Right lobe of liver (tissue), 6 donors: ENCODE data around the gene NASP. TPM values are rescaled to one million over a fixed set of nuclear protein-coding genes. Genes with fewer than 3 reads are reported as not detected.
A peak's percentile ranks its signal among the peaks of the same experiment; 100 is the strongest.

Source experiments
- ATAC-seq, 4 donors: fragments of 200-7000 bp; cut with Tn5 transposase; one replicate each; pipeline ENCODE4 v1.9.1; 2020; ENCODE audit warnings: mild to moderate bottlenecking in 4 of 4, moderate library complexity in 4 of 4
- DNase-seq, 3 donors: peaks; one replicate each; pipeline ENCODE4 v3.0.0-alpha.2; 2020
- H3K27ac ChIP-seq, 3 donors: fragments of 200-600 bp; one replicate each; pipeline ENCODE4 v1.8.0; 2022
- H3K27me3 ChIP-seq, 2 donors: fragments of 200-600 bp; one replicate each; pipeline ENCODE4 v1.8.0; 2022
- H3K36me3 ChIP-seq, 4 donors: fragments of 200-600 bp; sonication (generic) in 1 of 4; one replicate each; pipeline versions ENCODE4 v1.5.1 to v1.8.0; 2017 to 2022; ENCODE audit warnings: control low read depth in 1 of 4
- H3K4me1 ChIP-seq, 4 donors: fragments of 200-600 bp; sonication (generic) in 1 of 4; one replicate each; pipeline versions ENCODE4 v1.5.1 to v1.8.0; 2017 to 2022; ENCODE audit warnings: control low read depth in 1 of 4
- H3K4me3 ChIP-seq, 3 donors: fragments of 200-600 bp; one replicate each; pipeline ENCODE4 v1.8.0; 2022
- H3K9me3 ChIP-seq, 4 donors: fragments of 200-600 bp; sonication (generic) in 1 of 4; one replicate each; pipeline versions ENCODE4 v1.5.1 to v1.8.0; 2017 to 2022; ENCODE audit warnings: control low read depth in 1 of 4
- POLR2A ChIP-seq: fragments of 450-650 bp; IDR thresholded peaks from one replicate; pipeline ENCODE4 v1.6.1; 2017; ENCODE audit warnings: antibody characterized with exemption, mild to moderate bottlenecking
- WGBS: methylation state at CpG from one replicate; pipeline ENCODE4 v1.1.6; 2018; ENCODE audit warnings: low coverage, low lambda C conversion rate; ENCODE audit not compliant: insufficient coverage; ENCODE audit errors: missing lambda C conversion rate; 5-methylcytosine and 5-hydroxymethylcytosine counted together
- intact Hi-C, 2 donors: fragments of 100-400 bp; cut with DNase I; formaldehyde crosslinking; loops; one replicate each; pipeline versions ENCODE4 v1.11.2 to v1.14.1; 2022
- total RNA-seq, 6 experiments: library from RNA; depleted of rRNA in 2 of 6; stranded (reverse); fragments of >200 nt in 2 of 6; fragmentation: NEBNext Ultra II Directional in 3 of 6; extraction: Animal tissue kit (Norgen Biotek cat#: 25700) in 3 of 6; gene quantifications; one replicate each; pipeline versions ENCODE4 v1.1.0 to v1.2.4, GENCODE V29; 2016 to 2023
- TF ChIP-seq, protein P1 (sequence below), 4 donors: fragments of 200-600 bp in 3 of 4; fragments of 450-650 bp in 1 of 4; IDR thresholded peaks; one replicate each; pipeline versions ENCODE4 v1.5.1 to v1.8.0; 2016 to 2022; ENCODE audit warnings: antibody characterized with exemption in 4 of 4, mild to moderate bottlenecking in 2 of 4
- donor health status: DM: no; HTN: yes; CAD: no.
- donor health status: DM: no; HTN: no; CAD: no.
- donor health status: DM: no; HTN: no; CAD: no.
- donor health status: DM: no; HTN: yes; CAD: no.
- donor health status: DM: no; HTN: yes; CAD: no.

The NASP gene
- total RNA-seq, 6 experiments from 2014 or later, result 21.8 to 31.9 (median 26.1) TPM

DNA sequence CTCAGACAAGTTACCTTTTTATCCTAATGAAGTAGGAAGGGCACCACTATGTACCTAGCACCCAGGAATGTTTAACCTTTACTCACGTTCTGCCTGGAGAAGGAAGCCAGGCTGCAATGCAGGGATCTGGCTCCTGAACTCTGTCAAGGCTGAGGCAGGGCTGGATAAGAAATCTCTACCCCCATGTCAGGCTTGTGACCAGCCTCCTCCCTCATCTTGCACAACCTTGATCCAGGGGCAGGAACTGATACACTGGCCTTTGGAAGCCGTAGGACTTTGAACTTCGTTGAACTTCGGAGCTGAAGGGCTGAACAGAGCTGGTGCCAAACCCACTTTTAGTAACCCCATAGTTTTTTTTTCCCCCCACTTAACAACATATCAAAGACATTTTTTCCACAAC lies 41.2 kb upstream of the NASP start:
- Histone ChIP-seq H3K9me3 (no peaks in the 10 kb centered on the region), H3K27me3 (no peaks in the 10 kb centered on the region), H3K4me3 (peak overlapping the region in 2 of 3 donors; percentile 2 to 25), H3K36me3 (no peaks in the 10 kb centered on the region), H3K4me1 (peaks cover 0 to 47% (median 22%) of the 10 kb centered on the region in 4 donors), H3K27ac (peak overlapping the region; percentile 39 to 65 (median 52))
- 0% methylated on average over 1 of the region's 4 CpGs for WGBS
- TF ChIP-seq, protein P1, sequence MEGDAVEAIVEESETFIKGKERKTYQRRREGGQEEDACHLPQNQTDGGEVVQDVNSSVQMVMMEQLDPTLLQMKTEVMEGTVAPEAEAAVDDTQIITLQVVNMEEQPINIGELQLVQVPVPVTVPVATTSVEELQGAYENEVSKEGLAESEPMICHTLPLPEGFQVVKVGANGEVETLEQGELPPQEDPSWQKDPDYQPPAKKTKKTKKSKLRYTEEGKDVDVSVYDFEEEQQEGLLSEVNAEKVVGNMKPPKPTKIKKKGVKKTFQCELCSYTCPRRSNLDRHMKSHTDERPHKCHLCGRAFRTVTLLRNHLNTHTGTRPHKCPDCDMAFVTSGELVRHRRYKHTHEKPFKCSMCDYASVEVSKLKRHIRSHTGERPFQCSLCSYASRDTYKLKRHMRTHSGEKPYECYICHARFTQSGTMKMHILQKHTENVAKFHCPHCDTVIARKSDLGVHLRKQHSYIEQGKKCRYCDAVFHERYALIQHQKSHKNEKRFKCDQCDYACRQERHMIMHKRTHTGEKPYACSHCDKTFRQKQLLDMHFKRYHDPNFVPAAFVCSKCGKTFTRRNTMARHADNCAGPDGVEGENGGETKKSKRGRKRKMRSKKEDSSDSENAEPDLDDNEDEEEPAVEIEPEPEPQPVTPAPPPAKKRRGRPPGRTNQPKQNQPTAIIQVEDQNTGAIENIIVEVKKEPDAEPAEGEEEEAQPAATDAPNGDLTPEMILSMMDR (IDR thresholded peaks at IDR 0.05), result no peak
- TF ChIP-seq POLR2A, result peak; percentile 38
- peak; percentile 66 to 91 (median 84) for DNase-seq
- peak; percentile 77 to 95 (median 84) for ATAC-seq
- intact Hi-C loops, result no loop called here

DNA sequence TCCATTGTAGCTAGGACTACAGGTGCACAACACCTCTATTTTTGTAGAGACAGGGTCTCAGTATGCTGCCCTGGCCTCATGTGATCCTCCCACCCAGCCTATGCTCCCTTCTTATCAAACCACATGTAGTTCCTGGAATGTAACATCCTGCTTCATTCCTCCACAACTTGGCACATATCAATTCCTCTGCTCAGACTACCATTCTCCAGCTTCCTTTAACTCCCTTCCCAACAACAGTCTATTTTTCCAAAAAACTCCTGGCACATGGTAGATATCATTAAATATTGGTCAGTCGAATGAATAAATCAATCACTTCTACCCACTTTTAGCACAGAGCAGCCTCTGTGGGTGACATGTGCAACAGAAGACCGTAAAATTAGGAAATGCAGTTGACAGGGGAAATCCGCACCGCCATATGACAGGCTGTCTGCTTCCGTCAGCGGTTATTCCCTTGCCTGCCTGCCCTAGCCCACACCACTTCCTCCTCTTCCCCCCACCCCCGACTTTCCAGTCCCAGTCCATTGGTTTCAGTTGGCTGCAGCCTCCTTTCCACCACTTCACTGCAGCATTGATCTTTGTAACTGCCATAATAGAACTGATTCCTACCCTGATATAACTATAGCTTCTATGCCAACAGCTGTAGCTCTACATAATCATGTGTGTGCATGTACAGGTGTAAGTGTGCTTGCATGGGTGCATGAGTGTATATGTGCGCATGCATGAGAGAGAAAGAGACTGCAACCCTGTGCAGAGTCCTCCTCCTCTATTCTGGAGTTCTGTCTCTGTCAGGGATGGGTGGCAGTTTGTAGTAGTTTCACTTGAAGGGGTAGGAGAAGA lies 40.0 kb upstream of the NASP start:
- H3K4me3 ChIP-seq, result no peak overlapping the region
- peak; percentile 53 to 80 (median 68) for ATAC-seq
- intact Hi-C loops, result no loop called here

DNA sequence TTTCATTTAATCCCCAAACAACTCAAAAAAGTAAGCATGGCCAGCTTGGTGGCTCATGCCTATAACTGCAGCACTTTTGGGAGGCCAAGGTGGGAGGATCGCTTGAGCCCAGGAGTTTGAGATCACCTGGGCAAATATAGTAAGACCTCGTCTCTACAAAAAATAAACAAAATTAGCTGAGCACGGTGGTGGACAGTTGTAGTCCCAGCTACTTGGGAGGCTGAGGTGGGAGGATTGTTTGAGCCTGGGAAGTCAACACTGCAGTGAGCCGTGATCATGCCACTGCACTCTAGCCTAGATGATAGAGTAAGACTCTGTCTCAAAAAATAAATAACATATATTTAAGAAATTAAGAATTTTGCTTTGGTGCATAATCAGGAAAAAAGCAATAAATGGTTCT lies 39.3 kb upstream of the NASP start:
- WGBS, result 58% methylated on average over 4 of the region's 4 CpGs
- intact Hi-C loops, result no loop called here
- Histone ChIP-seq H3K4me3 (no peak overlapping the region), H3K4me1 (peaks cover 0 to 47% (median 22%) of the 10 kb centered on the region in 4 donors), H3K27me3 (no peaks in the 10 kb centered on the region), H3K27ac (peak overlapping the region; percentile 15 to 52 (median 37)), H3K36me3 (no peaks in the 10 kb centered on the region), H3K9me3 (no peaks in the 10 kb centered on the region)
- DNase-seq (no peak), ATAC-seq (no peak)
- TF ChIP-seq, protein P1 (IDR thresholded peaks at IDR 0.05), result no peak
- no peak for TF ChIP-seq POLR2A

More for the DNA sequence above, 40.0 kb upstream of the NASP start:
- no peak for TF ChIP-seq POLR2A
- TF ChIP-seq, protein P1 (IDR thresholded peaks at IDR 0.05), result no peak
- no peaks in the 10 kb centered on the region for H3K27me3 ChIP-seq
- WGBS, result 11% methylated on average over 8 of the region's 8 CpGs
- peak; percentile 70 to 81 (median 76) for DNase-seq
- H3K9me3 ChIP-seq, result no peaks in the 10 kb centered on the region
- H3K27ac ChIP-seq, result peak overlapping the region; percentile 23 to 65 (median 52)
- H3K4me1 ChIP-seq, result peaks cover 0 to 47% (median 22%) of the 10 kb centered on the region in 4 donors
- H3K36me3 ChIP-seq, result no peaks in the 10 kb centered on the region

DNA sequence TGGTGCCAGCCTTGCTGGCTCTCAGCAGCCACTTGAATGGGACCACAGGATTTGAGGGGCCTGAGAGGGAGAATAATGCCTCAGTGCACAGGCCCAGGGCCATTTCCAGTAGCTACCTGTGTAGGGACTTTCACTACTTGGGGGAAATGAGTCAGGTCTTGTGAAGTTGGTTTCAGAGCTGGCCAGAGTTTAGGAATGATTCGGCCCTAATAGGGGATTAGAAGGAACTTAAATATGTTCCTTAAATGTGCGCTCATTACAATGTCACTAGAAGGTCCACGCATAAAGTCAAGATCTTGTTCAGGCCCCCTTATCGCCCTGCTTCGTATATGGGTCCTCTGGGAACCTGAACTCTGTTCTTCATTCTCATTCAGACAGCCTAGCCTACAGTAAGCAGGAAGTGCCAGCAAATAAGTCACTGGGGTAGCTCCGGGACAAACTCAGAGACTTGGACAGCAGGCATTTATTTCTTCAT lies 38.8 kb upstream of the NASP start:
- TF ChIP-seq POLR2A, result no peak
- TF ChIP-seq, protein P1 (IDR thresholded peaks at IDR 0.05), result no peak
- peaks cover 0 to 49% (median 23%) of the 10 kb centered on the region in 4 donors for H3K4me1 ChIP-seq
- whole genome bisulfite sequencing, result 39% methylated on average over 6 of the region's 6 CpGs
- no peaks in the 10 kb centered on the region for H3K9me3 ChIP-seq
- peak in 3 of 4 donors; percentile 15 to 34 (median 28) for ATAC-seq
- H3K27ac ChIP-seq, result peak overlapping the region; percentile 15 to 52 (median 37)
- intact Hi-C loops, result no loop called here
- DNase-seq, result no peak
- no peak overlapping the region for H3K4me3 ChIP-seq
- no peaks in the 10 kb centered on the region for H3K27me3 ChIP-seq
- H3K36me3 ChIP-seq, result no peaks in the 10 kb centered on the region
